Natural killer cell (primary cell): ENCODE measurements around the gene PLXNA2. TPM values are rescaled to one million over a fixed set of nuclear protein-coding genes. Genes with fewer than 3 reads are reported as not detected.

Source experiments
- ATAC-seq, 3 donors: fragments of 150-1000 bp in 2 of 3; fragments of 200-7000 bp in 1 of 3; cut with Tn5 transposase; 1 replicate in 1 of 3; 2 replicates in 2 of 3; pipeline ENCODE4 v1.10.0; 2021; ENCODE audit warnings: mild to moderate bottlenecking in 2 of 3, moderate library complexity in 2 of 3
- DNase-seq, 2 donors: peaks; one replicate each; pipeline versions ENCODE4 v3.0.0 to v3.0.0-alpha.2; 2013 to 2021; ENCODE audit warnings: mixed read lengths in 1 of 2
- H3K27ac ChIP-seq: one replicate; pipeline ENCODE4 v1.5.1; 2013; ENCODE audit warnings: mild to moderate bottlenecking, low read length
- H3K27me3 ChIP-seq: one replicate; pipeline ENCODE4 v1.6.1; 2013; ENCODE audit warnings: low read length; ENCODE audit not compliant: control insufficient read depth, insufficient read depth
- H3K36me3 ChIP-seq: one replicate; pipeline ENCODE4 v1.6.1; 2013; ENCODE audit warnings: low read length; ENCODE audit not compliant: control insufficient read depth, insufficient read depth
- H3K4me1 ChIP-seq: one replicate; pipeline ENCODE4 v1.6.1; 2013; ENCODE audit warnings: low read length; ENCODE audit not compliant: control insufficient read depth, insufficient read depth
- H3K4me3 ChIP-seq: one replicate; pipeline ENCODE4 v1.5.1; 2013; ENCODE audit warnings: low read length
- H3K9me3 ChIP-seq: one replicate; pipeline ENCODE4 v1.6.1; 2013; ENCODE audit warnings: low read length; ENCODE audit not compliant: control insufficient read depth, insufficient read depth
- H3K27ac Mint-ChIP-seq, 2 donors: one replicate each; pipeline ENCODE4 v1.8.0; 2022; ENCODE audit warnings: mild to moderate bottlenecking in 2 of 2, mixed read lengths in 2 of 2, moderate library complexity in 1 of 2
- H3K27me3 Mint-ChIP-seq, 2 donors: one replicate each; pipeline ENCODE4 v1.8.0; 2022; ENCODE audit warnings: low read depth in 2 of 2, mixed read lengths in 2 of 2
- H3K36me3 Mint-ChIP-seq: one replicate; pipeline ENCODE4 v1.8.0; 2022; ENCODE audit warnings: mixed read lengths
- H3K4me1 Mint-ChIP-seq, 2 donors: one replicate each; pipeline ENCODE4 v1.8.0; 2022; ENCODE audit warnings: mixed read lengths in 2 of 2
- H3K4me3 Mint-ChIP-seq: one replicate; pipeline ENCODE4 v1.8.0; 2022; ENCODE audit warnings: mild to moderate bottlenecking, moderate library complexity, mixed read lengths
- H3K9me3 Mint-ChIP-seq, 2 donors: one replicate each; pipeline ENCODE4 v1.8.0; 2022; ENCODE audit warnings: mixed read lengths in 2 of 2
- CTCF ChIP-seq: fragments of 200-600 bp; IDR thresholded peaks from one replicate; pipeline ENCODE4 v1.8.0; 2022; ENCODE audit warnings: antibody characterized with exemption
- WGBS: methylation state at CpG from one replicate; pipeline ENCODE4 v1.1.7; 2013; ENCODE audit warnings: missing lambda C conversion rate; ENCODE audit not compliant: insufficient coverage; 5-methylcytosine and 5-hydroxymethylcytosine counted together
- intact Hi-C: fragments of 100-400 bp; cut with micrococcal nuclease; formaldehyde crosslinking; loops from one replicate; pipeline ENCODE4 v1.14.2; 2022
- total RNA-seq, 4 donors: library from RNA; stranded (reverse); fragments of 120-200 nt in 1 of 4; gene quantifications; one replicate each; pipeline versions ENCODE4 v1.2.3 to v1.2.4, GENCODE V29; 2013 to 2022

PLXNA2 gene
- total RNA-seq, 3 donors from 2014 or later (not counting 1 experiment from before 2014, with no cell fraction given): 2.8 to 8.4 (median 2.8) TPM

GRCh38 chr1:208252836-208253576 is 8.8 kb upstream of the PLXNA2 start:
- Mint-ChIP-seq H3K36me3 (no peaks in the 10 kb centered on the region), H3K27ac (no peak overlapping the region), H3K4me3 (no peak overlapping the region), H3K27me3 (peaks cover 33 to 50% of the 10 kb centered on the region in 2 donors), H3K4me1 (no peaks in the 10 kb centered on the region), H3K9me3 (no peaks in the 10 kb centered on the region)
- DNase-seq: no peak
- intact Hi-C loops: no loop called here
- ATAC-seq: no peak
- no peaks in the 10 kb centered on the region for H3K9me3 ChIP-seq
- H3K27me3 ChIP-seq: no peaks in the 10 kb centered on the region
- WGBS: 91% methylated on average over 7 of the region's 7 CpGs
- no peaks in the 10 kb centered on the region for H3K36me3 ChIP-seq
- no peak for TF ChIP-seq CTCF
- H3K4me3 ChIP-seq: no peak overlapping the region
- H3K4me1 ChIP-seq: no peaks in the 10 kb centered on the region
- H3K27ac ChIP-seq: no peak overlapping the region

GRCh38 chr1:208251911-208252835 is 8.0 kb upstream of the PLXNA2 start:
- H3K4me3 Mint-ChIP-seq: no peak overlapping the region
- Histone ChIP-seq H3K4me3 (no peak overlapping the region), H3K27ac (no peak overlapping the region), H3K9me3 (no peaks in the 10 kb centered on the region), H3K27me3 (no peaks in the 10 kb centered on the region), H3K4me1 (no peaks in the 10 kb centered on the region), H3K36me3 (no peaks in the 10 kb centered on the region)
- no peak for ATAC-seq
- TF ChIP-seq CTCF: no peak
- H3K36me3 Mint-ChIP-seq: no peaks in the 10 kb centered on the region
- intact Hi-C loops: no loop called here
- no peak for DNase-seq
- no peak overlapping the region for H3K27ac Mint-ChIP-seq
- H3K4me1 Mint-ChIP-seq: no peaks in the 10 kb centered on the region
- no peaks in the 10 kb centered on the region for H3K9me3 Mint-ChIP-seq
- WGBS: 82% methylated on average over 21 of the region's 22 CpGs
- H3K27me3 Mint-ChIP-seq: peaks cover 33 to 43% of the 10 kb centered on the region in 2 donors

GRCh38 chr1:208251015-208251414 is 6.8 kb upstream of the PLXNA2 start:
- Histone ChIP-seq H3K4me1 (no peaks in the 10 kb centered on the region), H3K27ac (no peak overlapping the region), H3K4me3 (no peak overlapping the region), H3K36me3 (no peaks in the 10 kb centered on the region), H3K9me3 (no peaks in the 10 kb centered on the region), H3K27me3 (no peaks in the 10 kb centered on the region)
- Mint-ChIP-seq H3K27ac (no peak overlapping the region), H3K9me3 (no peaks in the 10 kb centered on the region), H3K36me3 (no peaks in the 10 kb centered on the region), H3K4me1 (no peaks in the 10 kb centered on the region), H3K4me3 (no peak overlapping the region), H3K27me3 (peaks cover 27 to 39% of the 10 kb centered on the region in 2 donors)
- no peak for TF ChIP-seq CTCF
- DNase-seq (no peak), ATAC-seq (no peak)
- 34% methylated on average over 3 of the region's 5 CpGs for WGBS
- intact Hi-C loops: no loop called here
